ENCODE results near the gene PROK1.
"Not testable (repeated sequence)": the region's sequence is repeated elsewhere in the genome, so short reads cannot be mapped to it uniquely, and the experiment has no call there.

PROK1 gene

GRCh38 chr1:110450929-110451328 is at the start of gene PROK1:
Gene PROK1, plus strand, starts transcription at chr1:110451149. Its CDS starts 68 bp downstream, at chr1:110451217.
- no peak for DNase-seq (ENCODE audit: low spot score)

GRCh38 chr1:110403805-110404204 is 47.1 kb upstream of the PROK1 start:
- no peak for DNase-seq (ENCODE audit: low spot score)

- no peak for DNase-seq (ENCODE audit: low spot score)
Measured at GRCh38 chr1:110404401-110404800, 46.5 kb upstream of the PROK1 start.

- DNase-seq (ENCODE audit: low spot score), result not testable (repeated sequence)
Measured at GRCh38 chr1:110406407-110406806, 44.5 kb upstream of the PROK1 start.

GRCh38 chr1:110407260-110408210 is 43.4 kb upstream of the PROK1 start, which contains the start of gene LAMTOR5:
Gene LAMTOR5, minus strand, starts transcription at chr1:110407694. Its CDS starts 74 bp downstream, at chr1:110407620.
- peak; percentile 95 for DNase-seq (ENCODE audit: low spot score)

GRCh38 chr1:110408488-110408887 is 42.5 kb upstream of the PROK1 start:
- DNase-seq (ENCODE audit: low spot score), result no peak

GRCh38 chr1:110409316-110409715 is 41.6 kb upstream of the PROK1 start:
- DNase-seq (ENCODE audit: low spot score), result no peak

GRCh38 chr1:110411173-110411735 is 39.7 kb upstream of the PROK1 start:
- DNase-seq (ENCODE audit: low spot score), result no peak

- peak; percentile 67 for DNase-seq (ENCODE audit: low spot score)
Measured at GRCh38 chr1:110412576-110412975, 38.4 kb upstream of the PROK1 start.

GRCh38 chr1:110413045-110413444 is 37.9 kb upstream of the PROK1 start:
- DNase-seq (ENCODE audit: low spot score), result not testable (repeated sequence)

- DNase-seq (ENCODE audit: low spot score), result no peak
Measured at GRCh38 chr1:110418729-110419128, 32.2 kb upstream of the PROK1 start.

GRCh38 chr1:110420023-110420662 is 30.8 kb upstream of the PROK1 start:
- no peak for DNase-seq (ENCODE audit: low spot score)

- peak; percentile 19 for DNase-seq (ENCODE audit: low spot score)
Measured at GRCh38 chr1:110420874-110421793, 29.8 kb upstream of the PROK1 start.

- DNase-seq (ENCODE audit: low spot score), result no peak
Measured at GRCh38 chr1:110424699-110425611, 26.0 kb upstream of the PROK1 start.

- DNase-seq (ENCODE audit: low spot score), result no peak
Measured at GRCh38 chr1:110425612-110426152, 25.3 kb upstream of the PROK1 start.

GRCh38 chr1:110426854-110427253 is 24.1 kb upstream of the PROK1 start:
- no peak for DNase-seq (ENCODE audit: low spot score)

- no peak for DNase-seq (ENCODE audit: low spot score)
Measured at GRCh38 chr1:110428946-110429345, 22.0 kb upstream of the PROK1 start.

GRCh38 chr1:110430366-110430765 is 20.6 kb upstream of the PROK1 start:
- no peak for DNase-seq (ENCODE audit: low spot score)

- no peak for DNase-seq (ENCODE audit: low spot score)
Measured at GRCh38 chr1:110430901-110431300, 20.0 kb upstream of the PROK1 start.

- DNase-seq (ENCODE audit: low spot score), result no peak
Measured at GRCh38 chr1:110433213-110433612, 17.7 kb upstream of the PROK1 start.
